Esophagus squamous epithelium (tissue), 5 donors: ENCODE measurements around the gene OLFM2. TPM values are rescaled to one million over a fixed set of nuclear protein-coding genes. Genes with fewer than 3 reads are reported as not detected.

Experiments
- DNase-seq: peaks from one replicate; lab custom pipeline; 2025; lab: John Stamatoyannopoulos, UW
- H3K27ac ChIP-seq, 4 donors: fragments of 200-600 bp; sonication (generic); one replicate each; pipeline ENCODE4 v1.5.1; 2016 to 2019; ENCODE audit warnings: mild to moderate bottlenecking in 1 of 4
- H3K27me3 ChIP-seq, 4 donors: fragments of 200-600 bp; sonication (generic); 1 replicate in 3 of 4; 2 replicates in 1 of 4; pipeline versions ENCODE4 v1.5.1 to v1.6.0; 2017 to 2021; ENCODE audit warnings: antibody characterized with exemption in 1 of 4
- H3K36me3 ChIP-seq, 3 donors: fragments of 200-600 bp; sonication (generic); one replicate each; pipeline ENCODE4 v1.5.1; 2016 to 2019
- H3K4me1 ChIP-seq, 3 donors: fragments of 200-600 bp; sonication (generic); one replicate each; pipeline ENCODE4 v1.5.1; 2017 to 2019
- H3K4me3 ChIP-seq, 4 donors: fragments of 200-600 bp; sonication (generic); 1 replicate in 3 of 4; 2 replicates in 1 of 4; pipeline ENCODE4 v1.5.1; 2016 to 2019; ENCODE audit warnings: mild to moderate bottlenecking in 2 of 4, moderate library complexity in 1 of 4
- H3K9me3 ChIP-seq, 3 donors: fragments of 200-600 bp; sonication (generic); one replicate each; pipeline ENCODE4 v1.5.1; 2016 to 2019
- CTCF ChIP-seq, 6 experiments: fragments of 450-650 bp in 4 of 6; fragments of 200-600 bp in 2 of 6; sonication (generic) in 2 of 6; IDR thresholded peaks; one replicate each; pipeline ENCODE4 v1.5.1; 2016 to 2019; ENCODE audit warnings: antibody characterized with exemption in 6 of 6, mild to moderate bottlenecking in 4 of 6, moderate library complexity in 4 of 6
- POLR2A ChIP-seq, 4 donors: fragments of 450-650 bp; IDR thresholded peaks; one replicate each; pipeline ENCODE4 v1.6.1; 2017; ENCODE audit warnings: antibody characterized with exemption in 4 of 4, mild to moderate bottlenecking in 4 of 4, moderate library complexity in 3 of 4
- WGBS, 2 donors: methylation state at CpG; one replicate each; pipeline ENCODE4 v1.1.5; 2018; 5-methylcytosine and 5-hydroxymethylcytosine counted together
- intact Hi-C: fragments of 100-400 bp; cut with DNase I; formaldehyde crosslinking; loops from one replicate; pipeline ENCODE4 v1.15.0; 2022
- total RNA-seq, 4 donors: library from RNA; depleted of rRNA; stranded (reverse); fragments of >200 nt; gene quantifications; one replicate each; pipeline ENCODE4 v1.1.0, GENCODE V29; 2016
- donor health status: DM: yes; HTN: yes; CAD: no.

The OLFM2 gene
- total RNA-seq, 4 donors from 2014 or later = 8.6 to 14.6 (median 9.8) TPM

- Histone ChIP-seq H3K9me3 (no peaks in the 10 kb centered on the region), H3K4me3 (peak overlapping the region; percentile 89 to 99 (median 97)), H3K27me3 (no peaks in the 10 kb centered on the region), H3K36me3 (peaks cover 0 to 38% (median 18%) of the 10 kb centered on the region in 3 donors), H3K27ac (peak overlapping the region in 2 of 4 donors; percentile 80 to 82), H3K4me1 (peaks cover 8 to 38% (median 12%) of the 10 kb centered on the region in 3 donors)
- TF ChIP-seq POLR2A (IDR thresholded peaks at IDR 0.05) (no peak), CTCF (IDR thresholded peaks at IDR 0.05) (no peak)
- no peak for DNase-seq
- WGBS, 2 donors = 3 to 5% methylated on average over 4 to 5 of the region's 5 CpGs
- intact Hi-C loops = no loop called here
Observed at GRCh38 chr19:9836021-9836420, 100.3 kb downstream of the OLFM2 start.

GRCh38 chr19:9835507-9835949, 100.8 kb downstream of the OLFM2 start:
- Histone ChIP-seq H3K27ac (peak overlapping the region; percentile 80 to 89 (median 84)), H3K4me3 (peak overlapping the region; percentile 89 to 99 (median 97)), H3K36me3 (peaks cover 0 to 38% (median 13%) of the 10 kb centered on the region in 3 donors), H3K4me1 (peaks cover 8 to 38% (median 12%) of the 10 kb centered on the region in 3 donors), H3K27me3 (no peaks in the 10 kb centered on the region), H3K9me3 (no peaks in the 10 kb centered on the region)
- TF ChIP-seq CTCF (IDR thresholded peaks at IDR 0.05) (no peak), POLR2A (IDR thresholded peaks at IDR 0.05) (no peak)
- intact Hi-C loops = no loop called here
- no peak for DNase-seq
- 0 to 7% methylated on average over 6 to 10 of the region's 28 CpGs for WGBS, 2 donors

DNA sequence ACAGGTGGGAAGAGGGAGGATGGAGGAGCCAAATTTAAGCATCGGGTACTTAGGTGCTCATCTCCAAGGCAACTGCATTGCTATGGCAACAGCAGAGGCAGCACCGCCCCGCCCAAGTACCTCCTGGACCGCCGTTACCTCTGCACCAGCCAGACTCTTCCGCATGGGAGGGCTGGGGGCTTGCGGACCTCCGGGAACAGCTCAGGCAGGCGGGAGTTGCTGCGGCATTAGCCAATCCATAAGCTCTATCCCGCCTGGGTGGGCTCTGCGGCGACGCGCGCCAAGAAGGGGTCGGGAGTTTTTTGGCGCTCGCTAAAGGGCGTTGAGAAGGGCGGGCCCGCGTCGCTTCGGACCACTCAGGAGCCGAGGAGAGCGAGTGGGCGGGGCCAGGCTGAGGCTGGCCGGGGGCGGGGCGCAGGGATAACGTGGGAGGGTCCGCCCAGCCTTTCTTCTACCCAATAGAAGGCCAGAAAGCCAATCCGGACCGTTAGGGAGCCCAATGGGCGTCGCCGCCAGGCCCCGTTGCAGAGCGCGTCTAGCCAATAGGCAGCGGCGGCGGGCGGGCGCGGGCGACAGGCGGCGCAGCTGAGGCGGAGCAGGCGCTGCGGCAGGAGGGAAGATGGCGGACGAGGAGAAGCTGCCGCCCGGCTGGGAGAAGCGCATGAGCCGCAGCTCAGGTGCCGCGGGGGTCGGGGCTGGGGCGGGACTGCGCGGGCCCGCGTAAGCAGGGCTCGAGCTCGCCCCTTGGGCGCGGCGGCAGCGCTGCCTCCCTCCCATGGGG, 101.4 kb downstream of the OLFM2 start, which contains the start of gene PIN1:
PIN1 (plus strand) TSS at position 593 of the 781 bp plus-strand sequence; CDS start at position 620, 27 bp downstream.
- peak within 1 kb of the TSS; percentile 80 to 89 (median 84) for H3K27ac ChIP-seq
- H3K4me3 ChIP-seq = peak within 1 kb of the TSS; percentile 89 to 99 (median 97)
- H3K4me1 ChIP-seq = peaks cover 10 to 38% (median 12%) of the 10 kb centered on the region in 3 donors
- peaks cover 0 to 38% (median 7%) of the 10 kb centered on the region in 3 donors for H3K36me3 ChIP-seq
- TF ChIP-seq CTCF (IDR thresholded peaks at IDR 0.05) (peak; percentile 46 to 80 (median 59)), POLR2A (IDR thresholded peaks at IDR 0.05) (peak in 1 of 4 donors; percentile 22)
- no peaks in the 10 kb centered on the region for H3K27me3 ChIP-seq
- WGBS, 2 donors = 0% methylated on average over 9 to 19 of the region's 73 CpGs
- intact Hi-C loops = no loop called here
- peak; percentile 93 for DNase-seq
- no peaks in the 10 kb centered on the region for H3K9me3 ChIP-seq

DNA sequence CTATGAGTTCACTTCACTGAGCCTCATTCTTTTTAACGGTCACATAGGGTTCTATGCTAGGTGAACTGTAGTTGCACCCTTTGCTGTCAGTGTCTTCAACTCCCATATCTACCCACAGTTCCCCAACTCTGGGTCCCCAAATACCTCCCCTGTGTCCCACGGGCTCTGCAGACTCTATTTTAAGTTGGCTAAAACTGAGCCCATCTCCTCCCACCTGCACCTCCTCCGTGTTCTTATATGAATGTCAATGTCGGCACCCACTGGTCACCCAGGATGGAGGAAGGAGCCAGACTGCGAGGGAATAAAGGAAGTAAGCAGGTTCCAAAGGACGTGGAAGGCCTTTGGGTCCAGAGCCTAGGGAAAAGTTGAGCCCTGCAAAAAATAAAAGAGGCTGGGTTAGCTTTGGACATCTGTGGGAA, 102.0 kb downstream of the OLFM2 start:
- peaks cover 12 to 35% (median 13%) of the 10 kb centered on the region in 3 donors for H3K4me1 ChIP-seq
- no peaks in the 10 kb centered on the region for H3K27me3 ChIP-seq
- intact Hi-C loops = no loop called here
- peak overlapping the region in 2 of 4 donors; percentile 77 to 89 for H3K27ac ChIP-seq
- H3K36me3 ChIP-seq = peaks cover 0 to 38% (median 7%) of the 10 kb centered on the region in 3 donors
- TF ChIP-seq CTCF (IDR thresholded peaks at IDR 0.05) (no peak), POLR2A (IDR thresholded peaks at IDR 0.05) (no peak)
- WGBS, 2 donors = 62 to 68% methylated on average over 4 to 6 of the region's 6 CpGs
- no peaks in the 10 kb centered on the region for H3K9me3 ChIP-seq
- H3K4me3 ChIP-seq = peak overlapping the region; percentile 89 to 99 (median 97)
- no peak for DNase-seq
